Measurements from ENCODE around the gene TCF4. TPM values are rescaled to one million over a fixed set of nuclear protein-coding genes. Genes with fewer than 3 reads are reported as not detected.

TCF4 gene
- total and polyA plus RNA-seq, 2 donors (not counting 3 experiments of a cell fraction or from before 2014, with no cell fraction given) = 183 to 390 TPM

DNA sequence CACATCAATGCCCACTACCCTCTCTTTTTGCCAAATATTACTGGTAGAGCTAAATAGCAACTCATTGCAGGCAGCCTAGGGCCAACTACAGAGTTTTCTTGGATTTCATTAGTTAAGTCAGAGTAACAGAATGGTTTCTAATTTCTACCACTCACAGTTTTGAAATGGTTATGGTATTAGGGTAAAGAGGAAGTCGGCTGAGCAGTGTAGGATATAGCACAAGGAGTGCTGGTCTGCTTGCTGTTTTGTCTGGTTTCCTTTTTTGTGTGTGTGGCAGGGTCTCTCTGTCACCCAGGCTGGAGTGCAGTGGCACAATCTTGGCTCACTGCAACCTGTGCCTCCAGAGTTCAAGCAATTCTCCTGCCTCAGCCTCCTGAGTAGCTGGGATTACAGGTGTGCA lies 339.5 kb downstream of the TCF4 start:
- dilution Hi-C loops (cut with MboI; ENCODE audit: extremely low pct_ligation_motif_present, low sequenced_read_pairs) (no loop called here), intact Hi-C loops (cut with micrococcal nuclease) (no loop called here)
- peaks cover 6 to 13% of the 10 kb centered on the region in 2 experiments for H3K36me3 ChIP-seq (ENCODE audit: control insufficient read depth in 2 of 2, extremely low read depth in 1 of 2, insufficient read depth in 2 of 2, low read length in 2 of 2)
- H3K4me2 ChIP-seq (ENCODE audit: insufficient read depth, low read length) = no peak overlapping the region
- DNase-seq (ENCODE audit: low read depth, low spot score) = no peak
- H3K79me2 ChIP-seq (ENCODE audit: control insufficient read depth, insufficient read depth, low read length) = no peaks in the 10 kb centered on the region
- TF ChIP-seq, protein P1, sequence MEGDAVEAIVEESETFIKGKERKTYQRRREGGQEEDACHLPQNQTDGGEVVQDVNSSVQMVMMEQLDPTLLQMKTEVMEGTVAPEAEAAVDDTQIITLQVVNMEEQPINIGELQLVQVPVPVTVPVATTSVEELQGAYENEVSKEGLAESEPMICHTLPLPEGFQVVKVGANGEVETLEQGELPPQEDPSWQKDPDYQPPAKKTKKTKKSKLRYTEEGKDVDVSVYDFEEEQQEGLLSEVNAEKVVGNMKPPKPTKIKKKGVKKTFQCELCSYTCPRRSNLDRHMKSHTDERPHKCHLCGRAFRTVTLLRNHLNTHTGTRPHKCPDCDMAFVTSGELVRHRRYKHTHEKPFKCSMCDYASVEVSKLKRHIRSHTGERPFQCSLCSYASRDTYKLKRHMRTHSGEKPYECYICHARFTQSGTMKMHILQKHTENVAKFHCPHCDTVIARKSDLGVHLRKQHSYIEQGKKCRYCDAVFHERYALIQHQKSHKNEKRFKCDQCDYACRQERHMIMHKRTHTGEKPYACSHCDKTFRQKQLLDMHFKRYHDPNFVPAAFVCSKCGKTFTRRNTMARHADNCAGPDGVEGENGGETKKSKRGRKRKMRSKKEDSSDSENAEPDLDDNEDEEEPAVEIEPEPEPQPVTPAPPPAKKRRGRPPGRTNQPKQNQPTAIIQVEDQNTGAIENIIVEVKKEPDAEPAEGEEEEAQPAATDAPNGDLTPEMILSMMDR (IDR thresholded peaks at IDR 0.05; ENCODE audit: extremely low read depth in 1 of 2, insufficient read depth in 1 of 2, low read depth in 1 of 2, low read length in 2 of 2) = no peak
- TF ChIP-seq MYC (IDR thresholded peaks at IDR 0.05; ENCODE audit: low read depth, low read length) = no peak
- no peak for TF ChIP-seq EZH2 (IDR thresholded peaks at IDR 0.05; ENCODE audit: borderline replicate concordance, low read depth, low read length, severe bottlenecking)
- TF ChIP-seq GATA2 (IDR thresholded peaks at IDR 0.05; ENCODE audit: insufficient read depth, insufficient read length, low read depth, low read length) = no peak
- TF ChIP-seq JUN (IDR thresholded peaks at IDR 0.05; ENCODE audit: borderline replicate concordance, insufficient read depth, insufficient read length, low read depth) = no peak
- no peak for TF ChIP-seq MAX (IDR thresholded peaks at IDR 0.05; ENCODE audit: insufficient read depth, insufficient read length)
- TF ChIP-seq POLR2AphosphoS5 (IDR thresholded peaks at IDR 0.05; ENCODE audit: insufficient read depth, low read depth, low read length) = no peak
- no peak for TF ChIP-seq POLR2A (IDR thresholded peaks at IDR 0.05; ENCODE audit: low read depth, low read length)
- no peak for TF ChIP-seq FOS (IDR thresholded peaks at IDR 0.05; ENCODE audit: borderline replicate concordance, insufficient read depth, low read length)
- no peak overlapping the region for H3K9ac ChIP-seq (replicated peaks; ENCODE audit: extremely low read depth, insufficient read depth, low read length)
- no TSS peak for BruUV-seq (replicated peaks)
- H4K20me1 ChIP-seq (replicated peaks; ENCODE audit: control insufficient read depth, extremely low read depth, insufficient read depth, low read length) = no peaks in the 10 kb centered on the region
- ChIA-PET CTCF (no interaction called here), POLR2A (no interaction called here)
- H3K27ac ChIP-seq (ENCODE audit: insufficient read depth, low read depth, low read length) = no peak overlapping the region
- no peaks in the 10 kb centered on the region for H3K9me3 ChIP-seq (replicated peaks; ENCODE audit: control insufficient read depth, insufficient read depth, low read length)
- H3K9me1 ChIP-seq (replicated peaks; ENCODE audit: control insufficient read depth, extremely low read depth, insufficient read depth, low read length) = no peaks in the 10 kb centered on the region
- H3K4me3 ChIP-seq (replicated peaks in 1 of 3; ENCODE audit: insufficient read depth in 1 of 3, low read depth in 1 of 3, low read length in 3 of 3) = no peak overlapping the region
- H2AFZ ChIP-seq (ENCODE audit: low read depth, low read length) = no peak overlapping the region
- FAIRE-seq = no peak
- no peaks in the 10 kb centered on the region for H3K27me3 ChIP-seq (ENCODE audit: control insufficient read depth in 2 of 2, insufficient read depth in 2 of 2, low read length in 2 of 2)
- peaks cover 63% of the 10 kb centered on the region for H3K4me1 ChIP-seq (ENCODE audit: control insufficient read depth, extremely low read depth, insufficient read depth, low read length)
